H9 (cell line): Measurements from ENCODE around the gene WDR37. TPM values are rescaled to one million over a fixed set of nuclear protein-coding genes. Genes with fewer than 3 reads are reported as not detected.

Source experiments
- DNase-seq: peaks from one replicate; pipeline ENCODE4 v3.0.0-alpha.2; 2017
- H2AFZ ChIP-seq: one replicate; pipeline ENCODE4 v1.6.1; 2013; ENCODE audit warnings: mild to moderate bottlenecking, low read length, control low read depth, moderate library complexity
- H2AK5ac ChIP-seq: 2 replicates; pipeline ENCODE4 v1.6.1; 2013; ENCODE audit warnings: low read length, control low read depth, mixed read lengths; ENCODE audit not compliant: insufficient read length
- H2BK120ac ChIP-seq: one replicate; pipeline ENCODE4 v1.6.1; 2013; ENCODE audit warnings: low read depth, mild to moderate bottlenecking, low read length, control low read depth, inconsistent platforms; ENCODE audit not compliant: poor library complexity, severe bottlenecking
- H2BK12ac ChIP-seq: 2 replicates; pipeline ENCODE4 v1.6.1; 2013; ENCODE audit warnings: low read length, control low read depth, mixed read lengths, low read depth; ENCODE audit not compliant: insufficient read length
- H2BK15ac ChIP-seq: 2 replicates; pipeline ENCODE4 v1.6.1; 2013; ENCODE audit warnings: low read depth, low read length, control low read depth
- H2BK20ac ChIP-seq: one replicate; pipeline ENCODE4 v1.6.1; 2013; ENCODE audit warnings: low read depth, mild to moderate bottlenecking, low read length, control low read depth, inconsistent platforms; ENCODE audit not compliant: poor library complexity, severe bottlenecking
- H2BK5ac ChIP-seq: 2 replicates; pipeline ENCODE4 v1.6.1; 2013; ENCODE audit warnings: low read length, control low read depth, mixed read lengths; ENCODE audit not compliant: insufficient read length
- H3K14ac ChIP-seq: 2 replicates; pipeline ENCODE4 v1.6.1; 2013; ENCODE audit warnings: low read length, control low read depth; ENCODE audit not compliant: insufficient read depth
- H3K18ac ChIP-seq: 2 replicates; pipeline ENCODE4 v1.6.1; 2013; ENCODE audit warnings: low read depth, mild to moderate bottlenecking, mixed read lengths, low read length, control low read depth; ENCODE audit not compliant: insufficient read length
- H3K23ac ChIP-seq: 2 replicates; pipeline ENCODE4 v1.6.1; 2013; ENCODE audit warnings: low read length, control low read depth, mixed read lengths, low read depth; ENCODE audit not compliant: insufficient read length
- H3K23me2 ChIP-seq: 2 replicates; pipeline ENCODE4 v1.6.1; 2013; ENCODE audit warnings: low read depth, mild to moderate bottlenecking, mixed read lengths, low read length, control low read depth; ENCODE audit not compliant: insufficient read length, poor library complexity, severe bottlenecking
- H3K27ac ChIP-seq: 2 replicates; pipeline ENCODE4 v1.5.1; 2013; ENCODE audit warnings: low read length, control low read depth, mixed read lengths, low read depth; ENCODE audit not compliant: insufficient read length
- H3K27me3 ChIP-seq: 2 replicates; pipeline ENCODE4 v1.6.1; 2013; ENCODE audit warnings: low read length, control low read depth, inconsistent platforms; ENCODE audit not compliant: insufficient read depth
- H3K4ac ChIP-seq: 2 replicates; pipeline ENCODE4 v1.6.1; 2013; ENCODE audit warnings: low read depth, mild to moderate bottlenecking, control low read depth, inconsistent platforms, low read length, moderate library complexity
- H3K4me1 ChIP-seq: 2 replicates; pipeline ENCODE4 v1.6.1; 2013; ENCODE audit warnings: low read length, control low read depth, inconsistent platforms; ENCODE audit not compliant: insufficient read depth
- H3K4me2 ChIP-seq: 2 replicates; pipeline ENCODE4 v1.6.1; 2013; ENCODE audit warnings: low read length, control low read depth, mixed read lengths; ENCODE audit not compliant: insufficient read length, insufficient read depth
- H3K56ac ChIP-seq: 2 replicates; pipeline ENCODE4 v1.6.1; 2013; ENCODE audit warnings: low read depth, mild to moderate bottlenecking, mixed read lengths, low read length, control low read depth; ENCODE audit not compliant: insufficient read length
- H3K79me1 ChIP-seq: 2 replicates; pipeline ENCODE4 v1.6.1; 2013; ENCODE audit warnings: low read depth, mild to moderate bottlenecking, moderate library complexity, low read length, control low read depth, inconsistent platforms; ENCODE audit not compliant: insufficient read depth, poor library complexity, severe bottlenecking
- H3K79me2 ChIP-seq: 2 replicates; pipeline ENCODE4 v1.6.1; 2013; ENCODE audit warnings: low read length, control low read depth, inconsistent platforms; ENCODE audit not compliant: insufficient read depth
- H3K9ac ChIP-seq: 2 replicates; pipeline ENCODE4 v1.6.1; 2013; ENCODE audit warnings: low read length, control low read depth, mixed read lengths; ENCODE audit not compliant: insufficient read length; ENCODE audit errors: extremely low read depth
- H3K9me3 ChIP-seq: one replicate; pipeline ENCODE4 v1.6.1; 2013; ENCODE audit warnings: low read depth, low read length, inconsistent platforms; ENCODE audit not compliant: control insufficient read depth
- H3T11ph ChIP-seq: one replicate; pipeline ENCODE4 v1.6.1; 2013; ENCODE audit warnings: mild to moderate bottlenecking, low read length, control low read depth, inconsistent platforms
- H4K20me1 ChIP-seq: one replicate; pipeline ENCODE4 v1.6.1; 2013; ENCODE audit not compliant: control insufficient read depth, insufficient read length, insufficient read depth
- H4K5ac ChIP-seq: 2 replicates; pipeline ENCODE4 v1.6.1; 2013; ENCODE audit warnings: low read depth, mild to moderate bottlenecking, mixed read lengths, low read length, control low read depth; ENCODE audit not compliant: insufficient read length
- H4K8ac ChIP-seq: replicated peaks from 2 replicates; pipeline ENCODE4 v1.6.1; 2013; ENCODE audit warnings: low read length, control low read depth, mixed read lengths, low read depth; ENCODE audit not compliant: insufficient read length
- H4K91ac ChIP-seq: 2 replicates; pipeline ENCODE4 v1.6.1; 2013; ENCODE audit warnings: low read depth, mild to moderate bottlenecking, moderate library complexity, mixed read lengths, low read length, control low read depth; ENCODE audit not compliant: insufficient read length
- H3K27ac Mint-ChIP-seq, 3 experiments: 2 replicates in 2 of 3; 3 replicates in 1 of 3; pipeline ENCODE4 v1.8.0; 2020 to 2021; ENCODE audit warnings: mixed read lengths in 3 of 3, mild to moderate bottlenecking in 1 of 3, moderate library complexity in 1 of 3
- H3K27me3 Mint-ChIP-seq: 2 replicates; pipeline ENCODE4 v1.8.0; 2021; ENCODE audit warnings: low read depth, mild to moderate bottlenecking, moderate library complexity, mixed read lengths
- H3K36me3 Mint-ChIP-seq, 3 experiments: 2 replicates in 2 of 3; 3 replicates in 1 of 3; pipeline ENCODE4 v1.8.0; 2020 to 2021; ENCODE audit warnings: low read depth in 3 of 3, mixed read lengths in 3 of 3; ENCODE audit not compliant: insufficient read depth in 1 of 3
- H3K4me1 Mint-ChIP-seq, 2 experiments: 2 replicates each; pipeline ENCODE4 v1.8.0; 2020; ENCODE audit warnings: mixed read lengths in 2 of 2
- H3K4me3 Mint-ChIP-seq, 2 experiments: 2 replicates in 1 of 2; 3 replicates in 1 of 2; pipeline ENCODE4 v1.8.0; 2020 to 2021; ENCODE audit warnings: mild to moderate bottlenecking in 2 of 2, mixed read lengths in 2 of 2, moderate library complexity in 1 of 2
- H3K9me3 Mint-ChIP-seq, 2 experiments: 2 replicates in 1 of 2; 3 replicates in 1 of 2; pipeline ENCODE4 v1.8.0; 2020; ENCODE audit warnings: mild to moderate bottlenecking in 2 of 2, mixed read lengths in 2 of 2, moderate library complexity in 1 of 2
- CTCF ChIP-seq: fragments of 200-600 bp; sonication (generic); conservative IDR thresholded peaks from 3 replicates; pipeline ENCODE4 v1.8.0; 2021; ENCODE audit warnings: antibody characterized with exemption, mild to moderate bottlenecking
- WGBS: extraction: QIAGEN DNeasy Blood & Tissue Kit; methylation state at CpG from one replicate; pipeline ENCODE4 v1.1.7; 2013; ENCODE audit warnings: missing lambda C conversion rate, low lambda C conversion rate, mixed read lengths; ENCODE audit not compliant: insufficient read length; ENCODE audit errors: extremely low coverage; 5-methylcytosine and 5-hydroxymethylcytosine counted together
- total RNA-seq: library from RNA; stranded (reverse); gene quantifications from 2 replicates; pipeline ENCODE4 v1.2.1, GENCODE V29; 2021

The WDR37 gene
- total RNA-seq, 1 experiment from 2014 or later: 13.1 TPM

- Mint-ChIP-seq H3K4me1 (peaks cover 4 to 5% of the 10 kb centered on the region in 2 experiments), H3K9me3 (no peaks in the 10 kb centered on the region), H3K4me3 (no peak overlapping the region), H3K27ac (no peak overlapping the region), H3K27me3 (peaks cover 5% of the 10 kb centered on the region), H3K36me3 (no peaks in the 10 kb centered on the region; a peak in 1 of 7 replicates)
- H2BK15ac ChIP-seq: no peak overlapping the region
- H2BK5ac ChIP-seq: no peak overlapping the region
- TF ChIP-seq CTCF: no peak
- no peaks in the 10 kb centered on the region for H3K9me3 ChIP-seq
- H2AFZ ChIP-seq: no peak overlapping the region
- H3K14ac ChIP-seq: no peak overlapping the region
- H2BK20ac ChIP-seq: no peak overlapping the region
- H3K23me2 ChIP-seq: no peaks in the 10 kb centered on the region
- no peaks in the 10 kb centered on the region for H3K79me2 ChIP-seq
- no peak overlapping the region for H4K91ac ChIP-seq
- H2BK12ac ChIP-seq: no peak overlapping the region
- H3K4ac ChIP-seq: no peak overlapping the region
- H3K56ac ChIP-seq: no peak overlapping the region
- no peak overlapping the region for H2BK120ac ChIP-seq
- no peak overlapping the region for H3T11ph ChIP-seq
- H3K27ac ChIP-seq: no peak overlapping the region
- H4K20me1 ChIP-seq: no peaks in the 10 kb centered on the region
- H3K18ac ChIP-seq: no peak overlapping the region
- DNase-seq: no peak
- no peak overlapping the region for H3K4me2 ChIP-seq
- H3K79me1 ChIP-seq: no peaks in the 10 kb centered on the region
- H4K8ac ChIP-seq: no peak overlapping the region
- H3K4me1 ChIP-seq: no peaks in the 10 kb centered on the region
- H2AK5ac ChIP-seq: no peak overlapping the region
- H3K23ac ChIP-seq: no peak overlapping the region
- no CpG with 5 or more reads among the region's 6 CpGs for WGBS
- no peak overlapping the region for H4K5ac ChIP-seq
- H3K9ac ChIP-seq: no peak overlapping the region
- H3K27me3 ChIP-seq: no peaks in the 10 kb centered on the region
Measured at GRCh38 chr10:1153251-1153763, 97.1 kb downstream of the WDR37 start.
